ENCODE results near the gene PLCH2.

Gene PLCH2

GRCh38 chr1:2502210-2502609 is 26.1 kb downstream of the PLCH2 start:
- no peak for DNase-seq

DNA sequence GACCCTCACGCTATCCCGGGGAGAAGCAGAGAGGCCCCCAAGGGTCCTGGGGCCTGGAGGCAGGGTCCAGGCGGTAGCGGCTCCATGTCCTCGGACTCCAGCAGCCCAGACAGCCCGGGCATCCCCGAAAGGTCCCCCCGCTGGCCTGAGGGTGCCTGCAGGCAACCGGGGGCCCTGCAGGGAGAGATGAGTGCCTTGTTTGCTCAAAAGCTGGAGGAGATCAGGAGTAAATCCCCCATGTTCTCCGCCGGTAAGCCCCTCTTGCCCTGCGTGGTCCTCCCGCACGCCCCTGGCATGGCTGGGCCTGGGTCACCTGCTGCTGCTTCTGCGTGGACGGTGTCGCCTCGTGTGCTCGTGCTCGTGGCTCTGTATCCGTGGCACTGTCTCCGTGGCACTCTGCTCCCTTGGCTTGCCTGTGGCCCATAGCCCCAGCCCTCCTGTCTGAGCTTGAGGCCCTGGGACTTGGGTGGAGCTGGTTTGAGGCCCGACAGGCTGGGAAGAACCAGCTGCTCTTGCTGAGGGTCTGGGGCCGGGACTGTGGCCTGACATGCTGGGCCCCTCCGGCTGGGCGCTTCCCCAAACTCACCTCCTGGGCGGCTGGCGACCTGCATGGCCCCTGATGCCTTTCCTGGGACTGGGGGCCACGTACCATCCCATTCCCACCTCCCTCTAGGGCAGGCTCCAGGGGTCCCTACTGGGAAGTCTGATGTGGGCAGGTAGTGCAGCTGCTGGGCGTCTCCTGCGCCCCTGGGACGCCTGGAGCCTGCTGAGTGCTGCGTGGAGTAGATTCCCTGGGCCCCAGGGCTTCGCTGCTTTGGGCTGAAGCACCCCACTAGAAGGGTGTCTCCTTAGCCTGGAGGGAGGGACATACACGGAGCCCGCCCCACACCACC is 26.8 kb downstream of the PLCH2 start:
- DNase-seq, result no peak

- DNase-seq, result no peak
These were observed 27.6 kb downstream of the PLCH2 start for GRCh38 chr1:2503554-2504224.

GRCh38 chr1:2504225-2504948 is 28.3 kb downstream of the PLCH2 start:
- no peak for DNase-seq

- DNase-seq, result no peak
These were observed 28.8 kb downstream of the PLCH2 start for GRCh38 chr1:2504949-2505272.

DNA sequence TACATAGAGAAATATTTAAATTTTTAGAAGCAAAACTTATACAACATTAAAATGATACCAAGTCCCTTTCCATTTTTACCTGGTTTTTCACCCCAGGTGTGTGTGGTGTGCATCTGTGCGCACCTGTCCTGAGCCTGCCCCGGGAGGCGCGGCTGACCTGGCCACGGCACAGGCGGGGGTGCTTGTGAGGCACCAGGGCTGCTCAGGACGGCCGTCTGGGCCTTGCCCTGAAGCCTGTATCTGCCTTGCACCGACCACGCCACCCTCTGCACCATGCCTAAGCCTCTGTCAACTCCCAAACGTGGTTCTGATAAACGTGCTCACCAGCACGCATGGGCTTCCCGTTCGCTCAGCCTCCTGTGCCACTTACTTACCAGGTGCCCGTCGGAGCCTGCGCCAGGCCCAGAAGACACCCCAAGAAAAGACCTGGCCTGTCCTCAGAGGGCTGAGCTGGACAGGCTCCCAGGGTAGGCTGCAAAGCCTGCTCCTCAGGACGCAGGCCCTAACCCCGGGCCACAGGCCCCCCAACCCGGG is 29.4 kb downstream of the PLCH2 start:
- DNase-seq, result no peak

GRCh38 chr1:2506007-2506860 is 30.1 kb downstream of the PLCH2 start:
- DNase-seq, result no peak

DNA sequence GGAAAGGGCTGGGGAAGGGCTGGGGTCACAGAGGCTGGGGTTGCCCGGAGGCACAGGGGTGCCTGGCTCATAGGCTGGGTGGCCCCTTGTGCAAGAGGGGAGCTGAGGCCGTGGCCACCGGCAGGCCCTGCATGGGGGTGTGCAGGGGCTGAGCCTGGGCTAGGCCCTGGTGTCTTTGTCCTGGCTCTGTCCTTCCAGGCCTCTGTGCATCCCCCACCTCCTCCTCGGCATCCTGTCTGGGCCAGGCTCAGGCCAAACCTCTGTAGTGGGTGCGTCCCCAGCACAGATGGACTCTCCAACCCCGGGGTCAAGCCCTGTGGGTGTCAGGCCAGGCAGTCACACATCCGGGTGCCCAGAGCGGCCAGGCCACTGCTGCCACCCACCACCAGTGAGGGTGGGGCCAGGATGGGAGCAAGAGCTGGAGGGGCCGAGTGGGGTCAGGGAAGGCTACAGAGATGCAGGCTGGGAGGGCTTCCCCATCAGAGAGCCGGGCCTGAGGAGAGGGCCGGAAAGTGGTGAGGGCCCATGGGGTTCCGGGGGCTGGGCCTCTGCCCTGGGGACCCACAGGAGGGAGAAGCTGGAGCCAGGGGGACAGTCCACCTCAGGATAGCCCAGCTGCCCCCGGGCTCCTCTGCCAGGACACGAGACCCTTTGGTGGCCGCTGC is 30.9 kb downstream of the PLCH2 start:
- no peak for DNase-seq

- DNase-seq, result no peak
These were observed 31.7 kb downstream of the PLCH2 start for GRCh38 chr1:2507744-2508155.

GRCh38 chr1:2508180-2508579 is 32.1 kb downstream of the PLCH2 start:
- no peak for DNase-seq

GRCh38 chr1:2508751-2509150 is 32.7 kb downstream of the PLCH2 start:
- no peak for DNase-seq

- no peak for DNase-seq
These were observed 33.5 kb downstream of the PLCH2 start for GRCh38 chr1:2509589-2509988.

GRCh38 chr1:2510366-2511155 is 34.5 kb downstream of the PLCH2 start:
- DNase-seq, result no peak

GRCh38 chr1:2512862-2513421 is 36.9 kb downstream of the PLCH2 start:
- DNase-seq, result no peak

- DNase-seq, result no peak
These were observed 38.0 kb downstream of the PLCH2 start for GRCh38 chr1:2513939-2514652.

DNA sequence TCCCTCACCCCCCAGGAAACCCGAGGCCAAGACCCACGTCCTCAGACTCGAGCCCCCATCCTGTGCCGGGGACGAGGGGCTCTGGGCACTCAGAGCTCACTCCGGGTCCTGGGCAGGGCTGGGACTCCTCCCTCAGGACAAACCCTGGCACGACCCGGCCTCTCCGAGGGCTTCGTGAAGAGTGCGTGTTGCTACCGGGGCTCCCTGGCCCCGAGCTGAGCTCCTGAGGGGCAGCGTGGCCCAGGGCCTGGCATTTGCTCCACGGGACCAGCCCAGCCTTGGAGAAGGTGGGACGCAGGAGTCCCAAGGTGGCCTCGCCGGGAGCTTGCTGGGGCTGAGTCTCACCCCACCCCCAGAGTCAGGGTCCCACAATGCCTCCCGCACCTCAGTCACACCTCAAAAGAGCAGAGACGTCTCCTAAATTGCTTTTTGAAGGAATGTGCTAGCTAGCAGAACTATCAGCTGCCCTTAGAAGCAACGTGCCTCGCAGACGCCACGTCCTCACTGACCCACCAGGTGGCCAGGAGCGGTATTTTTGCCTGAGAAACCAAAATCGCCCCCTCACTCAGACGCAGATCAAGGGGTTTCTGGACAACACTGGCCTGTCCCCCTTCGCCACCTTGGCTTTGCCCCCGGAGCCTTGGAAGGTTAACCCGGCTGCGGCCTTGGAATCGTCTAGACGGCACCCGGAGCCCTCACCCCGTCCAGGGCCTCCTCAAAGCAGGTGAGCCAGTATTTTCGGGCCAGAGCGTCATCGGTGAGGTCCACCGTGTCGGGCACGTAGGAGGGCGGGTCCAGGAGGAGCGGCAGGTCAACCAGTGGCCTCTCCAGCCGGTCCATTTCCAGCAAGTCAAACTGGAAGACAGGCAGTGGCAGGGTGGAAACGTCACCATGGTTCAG is 39.0 kb downstream of the PLCH2 start:
- DNase-seq, result no peak

DNA sequence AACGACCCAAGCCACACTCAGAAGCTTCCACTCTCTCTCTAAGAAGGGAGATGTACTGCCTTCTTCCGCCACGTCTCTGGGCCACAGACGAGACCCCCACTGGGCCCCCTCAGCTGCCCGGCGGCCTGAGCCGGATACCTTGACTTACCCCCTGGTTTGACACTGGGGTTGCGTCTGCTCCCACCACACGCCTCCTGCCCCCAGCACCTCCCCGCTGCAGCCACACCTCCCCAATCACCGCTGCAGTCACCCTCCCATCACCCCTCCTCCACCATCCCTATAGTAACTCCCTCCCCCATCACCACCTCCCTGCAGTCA is 39.6 kb downstream of the PLCH2 start:
- DNase-seq, result no peak

DNA sequence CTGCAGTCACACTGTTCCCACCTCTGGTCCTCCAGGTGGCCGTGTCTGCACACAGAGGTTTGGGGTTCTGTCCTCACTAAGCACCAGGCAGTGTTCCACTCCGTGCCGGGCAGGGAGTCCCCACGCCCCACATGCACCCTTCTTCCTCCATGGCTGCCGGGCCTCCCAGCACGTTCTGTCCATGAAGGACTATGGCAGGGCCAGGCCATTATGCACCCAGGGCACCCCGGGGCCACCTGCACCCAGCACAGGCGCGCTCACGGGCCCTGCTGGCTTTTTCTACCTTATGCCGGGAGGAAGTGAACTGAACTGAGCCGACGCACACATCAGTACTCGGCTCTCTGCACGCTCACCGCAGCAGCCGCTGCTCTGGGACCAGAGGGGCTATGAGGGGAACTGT is 40.0 kb downstream of the PLCH2 start:
- DNase-seq, result no peak

- DNase-seq, result no peak
These were observed 40.9 kb downstream of the PLCH2 start for GRCh38 chr1:2516946-2517345.
